Stimulated activated CD8-positive, alpha-beta memory T cell treated with anti-CD3 and anti-CD28 coated beads, Interleukin-15, amount 100 ng/mL, for 48 hours (primary cell): Measurements from ENCODE around the gene NECTIN1.

Experiments used
- DNase-seq, 2 donors: peaks; one replicate each; pipeline ENCODE4 v3.0.0-alpha.2; 2020; ENCODE audit warnings: low read depth in 2 of 2

NECTIN1 gene

DNA sequence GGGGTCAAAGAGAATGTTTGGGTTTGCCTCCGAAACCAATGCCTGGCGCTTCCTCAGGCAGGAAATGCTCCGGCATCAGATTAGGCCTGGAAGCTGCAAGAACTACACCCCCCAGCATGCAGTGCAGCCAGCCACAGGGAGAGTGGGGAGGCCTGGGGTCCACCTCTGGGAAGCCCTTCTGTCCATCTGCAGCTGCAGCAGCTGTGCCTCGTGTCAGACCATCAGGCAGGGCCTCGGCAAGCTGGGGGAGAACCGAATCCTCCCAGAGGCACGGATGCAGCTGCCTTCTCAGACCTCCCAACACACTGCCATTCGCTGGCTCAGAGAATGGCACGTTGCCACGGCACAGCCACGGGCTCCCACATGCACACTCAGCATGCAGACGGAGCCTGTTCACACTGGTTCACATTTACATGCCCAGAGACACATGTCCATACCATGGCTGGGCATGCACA lies 57.4 kb downstream of the NECTIN1 start:
- DNase-seq: no peak

- no peak for DNase-seq
These were observed 57.9 kb downstream of the NECTIN1 start for GRCh38 chr11:119671051-119671450.

DNA sequence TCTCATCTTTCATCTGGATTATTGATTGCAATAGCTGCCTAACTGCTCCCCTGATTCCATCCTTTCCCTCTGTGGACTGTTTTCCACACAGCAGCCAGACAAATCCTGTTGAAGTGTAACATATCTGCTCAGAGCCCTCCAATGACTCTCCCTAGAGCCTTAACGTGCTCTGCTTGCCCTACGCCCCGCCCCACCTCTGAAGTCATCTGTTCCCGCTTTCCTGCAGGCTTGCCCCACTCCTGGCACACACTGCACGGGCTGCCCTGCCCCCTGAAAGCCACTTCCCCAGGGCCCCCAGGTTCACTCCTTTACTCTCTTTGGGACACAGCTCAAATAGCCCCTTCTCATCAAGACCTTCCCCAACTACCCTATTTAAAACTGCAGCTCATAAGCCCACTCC lies 59.5 kb downstream of the NECTIN1 start:
- no peak for DNase-seq

- no peak for DNase-seq
These were observed 60.3 kb downstream of the NECTIN1 start for GRCh38 chr11:119668676-119669075.

GRCh38 chr11:119666463-119667131 lies 62.4 kb downstream of the NECTIN1 start:
- DNase-seq: peak; percentile 32 to 38

- no peak for DNase-seq
These were observed 62.9 kb downstream of the NECTIN1 start for GRCh38 chr11:119666061-119666460.

DNA sequence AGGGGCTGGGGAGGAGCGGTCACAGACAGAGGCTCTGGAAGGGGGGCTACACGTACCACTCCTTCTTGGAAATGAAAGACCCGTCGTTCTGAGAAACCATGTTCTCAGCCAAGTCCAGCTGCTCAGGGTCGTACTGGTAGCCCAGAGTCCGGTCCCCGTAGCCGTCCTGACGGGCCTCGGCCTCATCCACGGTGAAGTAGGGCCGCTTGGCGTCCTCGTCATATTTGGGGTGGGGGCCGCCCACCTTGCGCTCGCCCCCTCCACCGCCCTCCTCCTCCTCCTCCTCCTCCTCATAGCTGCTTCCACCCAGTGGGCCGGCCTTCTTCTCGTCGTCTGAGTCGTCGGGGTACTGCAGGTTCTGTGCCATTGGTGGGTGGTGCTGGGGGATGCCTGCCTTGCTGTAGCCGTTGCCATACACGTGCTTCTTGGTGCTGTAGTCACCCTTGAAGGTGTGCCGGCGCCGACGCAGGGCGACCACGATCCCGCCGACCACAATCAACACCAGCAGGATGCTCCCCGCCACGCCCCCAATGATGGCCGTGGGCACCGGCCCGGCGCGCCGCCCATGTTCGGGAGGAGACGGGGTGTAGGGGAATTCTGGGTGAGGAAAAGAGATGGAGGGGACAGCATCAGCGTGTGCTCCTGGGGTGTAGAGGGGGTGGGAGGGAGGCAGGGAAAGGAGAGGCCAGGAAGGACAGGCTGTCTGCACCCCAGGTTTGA lies 64.1 kb downstream of the NECTIN1 start:
- no peak for DNase-seq

DNA sequence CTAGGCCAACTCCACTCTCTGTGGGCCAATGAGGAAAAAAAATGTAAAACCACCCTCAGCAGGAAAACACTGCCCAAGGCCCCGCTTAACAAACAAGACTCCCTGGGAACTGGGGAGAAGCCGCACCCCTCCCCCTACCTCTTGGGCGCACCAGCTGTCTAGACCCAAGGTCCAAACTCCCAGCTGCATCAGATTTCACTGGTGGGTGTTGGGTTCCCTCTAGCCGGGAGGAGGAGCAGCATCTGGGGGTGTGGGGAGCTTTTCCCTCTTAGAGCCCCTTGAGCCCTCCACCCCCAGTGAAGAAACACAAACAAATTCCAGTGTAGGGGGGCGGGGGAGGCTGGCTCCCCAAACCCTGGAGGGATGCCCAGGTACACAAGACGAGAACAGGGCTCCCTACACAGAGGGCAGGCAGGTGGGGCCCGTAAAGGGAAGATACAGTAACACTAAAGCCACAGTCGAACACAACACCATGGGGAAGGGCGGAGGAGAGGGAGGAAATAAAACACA lies 64.9 kb downstream of the NECTIN1 start:
- no peak for DNase-seq

GRCh38 chr11:119663279-119663678 lies 65.7 kb downstream of the NECTIN1 start:
- DNase-seq: no peak

DNA sequence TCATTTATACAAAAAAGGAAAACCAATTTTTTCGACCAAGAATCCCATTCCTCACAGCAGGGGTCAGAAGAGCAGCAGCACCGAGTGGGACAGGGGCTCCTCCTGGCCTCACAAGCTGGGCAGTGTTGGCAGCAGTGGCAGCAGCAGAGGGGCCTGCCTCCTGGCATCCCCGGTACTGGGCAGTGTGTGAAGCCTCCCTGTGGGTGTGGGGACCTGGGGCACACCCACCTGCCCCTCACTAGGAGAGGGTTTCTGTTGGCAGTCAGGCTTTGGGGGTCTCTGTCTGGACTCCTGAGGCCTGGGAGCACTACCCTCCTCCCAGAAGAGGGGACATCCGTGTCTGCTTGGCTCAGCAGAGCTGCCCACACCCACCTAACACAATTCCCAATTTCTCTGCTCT lies 67.8 kb downstream of the NECTIN1 start:
- DNase-seq: no peak

DNA sequence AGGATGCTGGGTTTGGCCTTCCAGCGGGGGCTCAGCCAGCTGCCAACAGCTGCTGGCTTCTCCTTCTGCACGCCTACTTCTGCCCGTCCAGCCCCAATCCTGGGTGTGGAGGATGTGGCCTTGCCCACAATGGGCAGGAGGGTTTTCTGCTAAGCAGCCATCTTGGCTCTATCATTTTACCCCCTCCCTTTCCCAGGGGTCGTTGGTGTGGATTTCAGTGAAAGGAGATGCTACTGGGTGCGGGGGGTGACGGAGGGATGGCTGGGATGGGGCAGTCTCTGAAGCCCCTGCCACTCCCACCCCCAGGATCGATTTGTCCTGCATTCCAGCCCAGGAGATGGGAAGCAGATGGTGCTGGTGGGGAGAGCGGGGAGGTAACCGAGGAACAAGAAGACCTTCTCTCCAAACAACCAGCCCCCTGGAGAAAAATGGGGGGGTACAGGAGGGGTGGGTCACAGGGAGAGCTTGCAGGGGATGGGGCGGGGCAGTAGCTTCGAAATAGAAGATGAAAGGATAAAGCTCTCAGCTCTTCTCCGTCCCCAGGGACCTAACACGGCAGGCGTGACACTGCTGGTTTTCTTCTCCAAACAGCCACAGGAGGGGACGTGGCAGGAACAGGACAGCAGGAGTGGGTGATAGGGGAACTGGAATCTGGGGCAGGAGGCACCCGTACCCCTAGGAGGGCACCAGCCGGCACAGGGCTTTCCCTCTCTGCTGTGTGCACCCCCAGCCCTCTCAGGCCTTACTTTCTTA lies 68.9 kb downstream of the NECTIN1 start:
- no peak for DNase-seq

DNA sequence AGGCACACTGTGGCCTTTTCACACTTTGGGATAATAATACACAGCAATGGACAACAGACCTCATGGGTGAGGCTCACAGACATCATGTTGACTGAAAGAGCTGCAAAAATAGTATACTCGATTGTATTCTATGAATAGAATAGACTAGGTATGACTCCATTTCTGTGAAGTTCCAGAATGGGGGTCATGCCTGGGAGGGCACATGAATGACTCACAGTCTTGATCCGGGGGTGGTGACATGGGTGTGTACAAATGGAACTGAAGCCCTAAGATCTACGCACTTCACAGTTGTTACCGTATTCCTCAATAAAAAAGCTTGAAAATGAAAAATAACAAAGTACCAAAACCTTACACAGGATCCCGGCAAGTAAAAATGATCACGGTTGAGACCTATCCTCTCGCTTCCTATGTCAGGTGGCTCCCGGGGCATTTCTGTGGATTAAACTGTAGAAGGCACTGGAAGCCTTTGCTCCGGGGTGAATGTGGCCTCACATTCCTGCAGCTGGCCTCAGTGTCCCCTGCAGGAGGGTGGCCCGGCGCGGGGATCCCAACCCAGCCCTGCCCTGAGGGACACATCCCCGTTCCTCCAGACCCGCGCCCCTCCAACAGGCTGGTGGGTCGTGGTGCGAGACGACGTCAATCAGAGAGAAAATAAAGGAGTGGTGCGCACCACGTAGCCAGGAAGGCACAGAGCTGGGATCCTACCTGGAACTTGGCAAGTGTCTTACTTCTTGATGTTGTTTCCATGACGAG lies 75.9 kb downstream of the NECTIN1 start:
- no peak for DNase-seq

- no peak for DNase-seq
These were observed 77.0 kb downstream of the NECTIN1 start for GRCh38 chr11:119651802-119652584.

DNA sequence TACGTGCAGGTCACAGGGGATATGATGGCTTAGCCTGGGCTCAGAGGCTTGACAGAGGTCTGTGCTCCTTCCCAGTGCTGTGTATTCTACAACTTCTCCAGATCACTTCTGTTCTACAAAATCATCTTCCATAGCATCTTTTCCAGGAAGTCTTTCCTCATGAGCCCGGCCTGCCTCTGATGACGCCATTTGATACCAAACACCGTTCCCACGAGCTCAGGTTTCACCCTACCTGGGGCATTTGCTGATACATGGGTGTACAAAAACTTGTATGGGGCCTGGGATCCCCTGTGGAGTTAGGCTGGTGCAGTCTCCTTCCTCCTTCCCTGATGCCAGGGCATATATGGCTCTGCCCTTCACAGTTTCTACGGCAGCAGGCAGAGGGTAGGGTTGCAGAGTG lies 78.7 kb downstream of the NECTIN1 start:
- no peak for DNase-seq

GRCh38 chr11:119647254-119647653 lies 81.7 kb downstream of the NECTIN1 start:
- no peak for DNase-seq

DNA sequence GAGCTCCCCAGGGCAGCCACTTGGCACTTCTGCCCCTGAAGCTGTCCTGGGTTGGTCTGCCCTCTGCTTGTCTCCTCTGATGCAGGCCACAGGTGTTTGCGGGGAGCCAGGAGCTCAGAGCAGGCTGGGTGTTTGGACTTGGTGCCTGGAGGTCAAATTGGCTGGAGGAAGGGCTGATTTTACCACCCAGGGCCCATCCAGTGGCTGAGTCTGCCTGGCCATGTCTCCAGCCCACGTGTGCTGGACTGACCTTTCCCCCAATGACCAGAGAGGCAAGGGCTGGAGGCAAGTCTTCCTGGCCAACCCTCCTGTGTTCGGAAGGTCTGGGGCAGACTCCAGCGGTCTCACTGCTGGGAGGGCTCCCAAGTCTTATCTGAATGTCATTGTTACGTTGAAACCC lies 84.0 kb downstream of the NECTIN1 start:
- no peak for DNase-seq

GRCh38 chr11:119644502-119644901 lies 84.5 kb downstream of the NECTIN1 start:
- no peak for DNase-seq

DNA sequence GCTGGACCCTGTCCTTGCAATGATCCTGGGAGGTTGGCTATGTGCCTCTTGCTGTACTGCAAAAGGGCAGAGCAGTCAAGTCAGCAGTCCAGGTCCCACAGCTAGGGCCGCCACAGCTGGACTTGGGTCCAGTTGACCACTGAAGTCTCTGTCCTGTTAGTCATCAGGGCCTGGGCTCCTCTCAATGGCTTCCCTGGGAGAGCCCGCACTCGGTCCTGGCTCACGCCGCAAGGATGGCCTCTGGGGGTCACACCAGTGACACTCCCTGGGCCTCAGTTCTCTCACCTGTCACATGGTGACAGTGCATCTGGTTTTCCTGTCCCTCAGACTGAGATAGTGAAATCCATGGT lies 85.1 kb downstream of the NECTIN1 start:
- DNase-seq: no peak

DNA sequence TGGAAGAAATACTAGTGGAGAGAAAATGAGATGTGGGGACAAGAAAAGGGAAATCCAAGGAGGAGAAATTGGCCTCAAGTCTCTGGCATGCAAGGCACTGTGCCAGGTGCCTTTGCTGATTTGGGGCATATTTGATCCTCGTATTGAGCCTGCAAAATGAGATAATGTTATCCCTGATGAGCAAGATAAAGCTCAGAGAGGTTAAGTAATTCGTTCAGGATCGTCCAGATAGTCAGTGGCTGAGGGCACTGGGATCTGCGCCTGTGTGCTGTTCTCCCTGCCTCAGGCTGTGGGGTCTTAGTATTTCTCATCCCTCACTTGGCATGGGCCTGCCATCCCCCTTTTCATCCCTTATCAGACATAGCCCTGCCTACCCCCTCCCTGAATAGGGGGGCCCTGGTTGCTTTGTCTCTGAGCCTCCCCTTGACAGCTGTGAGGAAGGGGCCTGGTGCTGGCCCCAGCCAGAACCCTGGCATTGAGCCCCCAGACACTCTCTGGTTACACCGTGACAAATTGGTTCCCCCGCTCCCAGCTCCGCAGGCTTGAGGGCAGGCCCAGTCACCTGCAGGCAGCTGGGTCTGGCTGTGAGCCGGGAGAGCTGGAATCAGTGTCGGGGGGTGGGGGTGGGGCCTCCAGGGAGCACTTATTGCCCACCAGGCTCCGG lies 85.7 kb downstream of the NECTIN1 start:
- DNase-seq: no peak

- no peak for DNase-seq
These were observed 86.8 kb downstream of the NECTIN1 start for GRCh38 chr11:119641983-119642745.
